Activated CD4-positive, alpha-beta memory T cell treated with anti-CD3 and anti-CD28 coated beads for 36 hours (primary cell): ENCODE measurements around the gene ZSWIM7. TPM values are rescaled to one million over a fixed set of nuclear protein-coding genes. Genes with fewer than 3 reads are reported as not detected.
"Not testable (repeated sequence)": the region's sequence is repeated elsewhere in the genome, so short reads cannot be mapped to it uniquely, and the experiment has no call there.

Experiments
- CTCF ChIA-PET: fragments of 350-600 bp; sonication (Branson Sonifier 250); formaldehyde crosslinking; loops from one replicate; lab custom pipeline; 2021; ENCODE audit warnings: antibody characterized with exemption, inconsistent platforms; lab: Charles Lee
- POLR2A ChIA-PET: fragments of 350-600 bp; sonication (Branson Sonifier 250); formaldehyde crosslinking; loops from one replicate; lab custom pipeline; 2021; ENCODE audit warnings: antibody characterized with exemption; lab: Charles Lee
- DNase-seq: peaks from one replicate; pipeline ENCODE4 v3.0.0-alpha.2; 2020
- H3K27ac Mint-ChIP-seq: one replicate; pipeline ENCODE4 v1.8.0; 2021; ENCODE audit warnings: mixed read lengths
- H3K27me3 Mint-ChIP-seq: one replicate; pipeline ENCODE4 v1.8.0; 2021; ENCODE audit warnings: mixed read lengths
- H3K36me3 Mint-ChIP-seq: one replicate; pipeline ENCODE4 v1.8.0; 2021; ENCODE audit warnings: mixed read lengths
- H3K4me1 Mint-ChIP-seq: one replicate; pipeline ENCODE4 v1.8.0; 2021; ENCODE audit warnings: low read depth, mixed read lengths
- H3K4me3 Mint-ChIP-seq: one replicate; pipeline ENCODE4 v1.8.0; 2021; ENCODE audit warnings: mild to moderate bottlenecking, mixed read lengths
- H3K9me3 Mint-ChIP-seq: one replicate; pipeline ENCODE4 v1.8.0; 2021; ENCODE audit warnings: mixed read lengths
- intact Hi-C: fragments of 100-400 bp; cut with micrococcal nuclease; formaldehyde crosslinking; loops from one replicate; pipeline ENCODE4 v1.15.1; 2023
- total RNA-seq, 2 experiments: library from RNA; stranded (reverse); gene quantifications; one replicate each; pipeline ENCODE4 v1.2.3, GENCODE V29; 2021

The ZSWIM7 gene
- total RNA-seq, 2 experiments from 2014 or later: 11.2 to 12.0 TPM

DNA sequence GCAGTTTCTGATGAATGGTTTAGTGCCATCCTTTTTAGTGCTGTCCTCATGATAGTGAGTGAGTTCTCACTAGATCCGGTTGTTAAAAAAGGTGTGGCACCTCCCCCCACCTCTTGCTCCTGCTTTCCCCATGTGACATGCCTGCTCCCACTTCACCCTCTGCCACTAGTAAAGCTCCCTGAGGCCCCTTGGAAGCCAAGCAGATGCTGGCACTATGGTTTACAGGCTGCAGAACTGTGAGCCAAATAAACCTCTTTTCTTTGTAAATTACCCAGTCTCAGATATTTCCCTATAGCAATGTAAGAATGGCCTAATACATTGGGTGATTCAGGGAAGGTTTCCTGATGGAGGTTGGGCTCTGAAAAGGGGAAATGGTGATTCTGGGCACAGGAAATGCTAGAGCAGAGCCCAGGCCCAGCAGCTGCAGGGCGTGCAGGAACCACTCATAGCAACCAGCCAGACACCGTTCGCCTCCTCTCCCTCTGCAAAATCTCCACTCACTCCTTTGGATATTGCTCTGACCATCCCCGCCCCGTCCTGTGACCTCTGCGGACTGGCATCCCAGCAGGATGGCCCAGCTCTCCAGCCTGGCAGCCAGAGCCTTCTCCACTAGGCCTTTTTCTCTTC, 57.2 kb downstream of the ZSWIM7 start:
- H3K9me3 Mint-ChIP-seq: no peaks in the 10 kb centered on the region
- peaks cover 9% of the 10 kb centered on the region for H3K4me1 Mint-ChIP-seq
- no peak overlapping the region for H3K4me3 Mint-ChIP-seq
- peaks cover 36% of the 10 kb centered on the region for H3K27me3 Mint-ChIP-seq
- DNase-seq: no peak
- intact Hi-C loops: no loop called here
- H3K36me3 Mint-ChIP-seq: no peaks in the 10 kb centered on the region
- H3K27ac Mint-ChIP-seq: no peak overlapping the region
- ChIA-PET POLR2A (no interaction called here), CTCF (no interaction called here)

DNA sequence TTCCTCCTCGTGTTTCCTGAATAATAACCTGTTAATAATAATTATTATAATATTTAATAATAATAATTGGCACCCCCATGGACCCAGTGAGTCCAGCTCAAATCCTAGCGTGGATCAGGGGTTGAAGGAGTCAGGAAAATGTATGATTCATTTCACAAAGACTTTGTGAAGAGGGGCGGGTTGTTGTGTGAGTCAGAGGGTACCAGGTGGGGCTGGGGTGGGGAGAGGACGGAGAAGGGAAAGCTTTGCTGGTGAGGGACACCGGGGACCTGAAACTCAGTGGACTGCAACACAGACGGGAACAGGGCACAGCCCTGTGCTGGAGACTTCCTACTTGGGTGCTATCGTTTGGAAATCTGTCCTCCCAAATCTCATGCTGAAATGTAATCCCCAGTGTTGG, 57.7 kb downstream of the ZSWIM7 start:
- no peak for DNase-seq
- Mint-ChIP-seq H3K27me3 (peaks cover 32% of the 10 kb centered on the region), H3K4me1 (peaks cover 9% of the 10 kb centered on the region), H3K36me3 (no peaks in the 10 kb centered on the region), H3K4me3 (no peak overlapping the region), H3K9me3 (no peaks in the 10 kb centered on the region), H3K27ac (no peak overlapping the region)
- CTCF ChIA-PET: no interaction called here
- intact Hi-C loops: no loop called here
- POLR2A ChIA-PET: no interaction called here

DNA sequence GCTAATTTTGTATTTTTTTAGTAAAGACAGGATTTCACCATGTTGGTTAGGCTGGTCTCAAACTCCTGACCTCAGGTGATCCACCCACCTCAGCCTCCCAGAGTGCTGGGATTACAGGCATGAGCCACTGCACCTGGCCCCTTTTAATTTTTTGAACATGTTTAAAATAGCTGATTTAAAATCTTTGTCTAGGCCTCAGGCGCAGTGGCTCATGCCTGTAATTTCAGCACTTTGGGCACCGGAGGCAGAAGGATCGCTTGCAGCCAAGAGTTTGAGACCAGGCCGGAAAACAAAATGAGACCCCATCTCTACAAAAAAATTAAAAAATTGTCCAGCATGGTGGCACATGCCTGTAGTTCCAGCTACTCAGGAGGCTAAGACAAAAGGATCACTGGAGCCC, 63.0 kb downstream of the ZSWIM7 start:
- H3K9me3 Mint-ChIP-seq, H3K27me3 Mint-ChIP-seq, H3K4me1 Mint-ChIP-seq, H3K4me3 Mint-ChIP-seq, POLR2A ChIA-PET, intact Hi-C loops, DNase-seq, H3K36me3 Mint-ChIP-seq, H3K27ac Mint-ChIP-seq, CTCF ChIA-PET: not testable (repeated sequence)

DNA sequence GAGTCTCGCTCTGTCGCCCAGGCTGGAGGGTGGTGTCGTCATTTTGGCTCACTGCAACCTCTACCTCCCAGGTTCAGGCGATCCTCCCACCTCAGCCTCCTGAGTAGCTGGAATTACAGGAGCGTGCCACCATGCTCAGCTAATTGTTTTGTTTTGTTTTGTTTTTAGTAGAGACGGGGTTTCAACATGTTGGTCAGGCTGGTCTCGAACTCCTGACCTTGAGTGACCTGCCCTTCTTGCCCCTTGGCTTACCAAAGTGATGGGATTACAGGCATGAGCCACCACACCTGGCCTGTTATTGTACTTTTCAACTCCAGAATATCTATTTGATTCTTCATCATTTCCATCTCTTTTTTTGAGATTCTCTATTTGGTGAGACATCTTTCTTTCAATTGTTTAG, 63.6 kb downstream of the ZSWIM7 start:
- CTCF ChIA-PET: no interaction called here
- POLR2A ChIA-PET: no interaction called here

DNA sequence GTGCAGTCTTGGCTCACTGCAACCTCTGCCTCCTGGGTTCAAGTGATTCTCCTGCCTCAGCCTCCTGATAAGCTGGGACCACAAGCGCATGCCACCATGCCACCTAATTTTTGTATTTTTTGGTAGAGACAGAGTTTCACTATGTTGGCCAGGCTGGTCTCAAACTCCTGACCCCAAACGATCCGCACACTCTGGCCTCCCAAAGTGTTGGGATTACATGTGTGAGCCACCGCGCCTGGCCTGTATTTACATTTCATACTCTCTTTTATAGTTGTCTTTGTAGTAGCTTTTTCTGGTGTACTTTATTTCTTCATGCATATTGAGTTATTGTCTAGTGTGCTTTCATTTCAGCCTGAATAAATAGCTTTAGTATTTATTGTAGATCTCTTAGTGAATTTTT, 64.6 kb downstream of the ZSWIM7 start:
- no peaks in the 10 kb centered on the region for H3K9me3 Mint-ChIP-seq
- POLR2A ChIA-PET: no interaction called here
- no peak overlapping the region for H3K27ac Mint-ChIP-seq
- no peak for DNase-seq
- no peak overlapping the region for H3K4me3 Mint-ChIP-seq
- no peaks in the 10 kb centered on the region for H3K4me1 Mint-ChIP-seq
- intact Hi-C loops: no loop called here
- peaks cover 5% of the 10 kb centered on the region for H3K27me3 Mint-ChIP-seq
- CTCF ChIA-PET: no interaction called here
- H3K36me3 Mint-ChIP-seq: no peaks in the 10 kb centered on the region

More for the DNA sequence above, 63.6 kb downstream of the ZSWIM7 start:
- H3K4me3 Mint-ChIP-seq: no peak overlapping the region
- DNase-seq: no peak
- H3K36me3 Mint-ChIP-seq: no peaks in the 10 kb centered on the region
- H3K4me1 Mint-ChIP-seq: no peaks in the 10 kb centered on the region
- H3K27me3 Mint-ChIP-seq: peaks cover 5% of the 10 kb centered on the region
- no peak overlapping the region for H3K27ac Mint-ChIP-seq
- intact Hi-C loops: no loop called here
- H3K9me3 Mint-ChIP-seq: no peaks in the 10 kb centered on the region

DNA sequence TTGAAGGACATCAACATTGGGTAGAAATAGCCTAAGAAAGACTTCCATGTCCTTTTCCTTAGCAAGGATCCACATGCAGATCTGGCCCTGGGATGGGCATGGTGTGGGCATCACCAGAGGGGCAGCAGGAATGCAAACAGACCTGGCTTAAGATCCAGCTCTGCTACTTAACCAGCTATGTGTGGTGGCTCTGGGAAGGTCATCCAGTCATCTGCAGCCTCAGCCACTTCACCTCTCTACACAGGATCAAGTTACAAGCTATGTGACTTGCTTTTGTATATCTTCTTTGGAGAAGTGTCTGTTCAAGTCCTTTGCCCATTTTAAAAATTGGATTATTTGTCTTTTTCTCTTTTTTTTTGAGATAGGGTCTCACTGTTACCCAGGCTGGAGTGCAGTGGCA, 68.1 kb downstream of the ZSWIM7 start:
- no peak overlapping the region for H3K4me3 Mint-ChIP-seq
- ChIA-PET POLR2A (no interaction called here), CTCF (interaction anchor here (0.7 kb wide), 1 partner anchor 92 kb away, joined by 6 read pairs; no protein-coding TSS in a partner anchor)
- no peaks in the 10 kb centered on the region for H3K4me1 Mint-ChIP-seq
- peaks cover 20% of the 10 kb centered on the region for H3K27me3 Mint-ChIP-seq
- no peak overlapping the region for H3K27ac Mint-ChIP-seq
- intact Hi-C loops: no loop called here
- no peak for DNase-seq
- H3K36me3 Mint-ChIP-seq: no peaks in the 10 kb centered on the region
- H3K9me3 Mint-ChIP-seq: no peaks in the 10 kb centered on the region

DNA sequence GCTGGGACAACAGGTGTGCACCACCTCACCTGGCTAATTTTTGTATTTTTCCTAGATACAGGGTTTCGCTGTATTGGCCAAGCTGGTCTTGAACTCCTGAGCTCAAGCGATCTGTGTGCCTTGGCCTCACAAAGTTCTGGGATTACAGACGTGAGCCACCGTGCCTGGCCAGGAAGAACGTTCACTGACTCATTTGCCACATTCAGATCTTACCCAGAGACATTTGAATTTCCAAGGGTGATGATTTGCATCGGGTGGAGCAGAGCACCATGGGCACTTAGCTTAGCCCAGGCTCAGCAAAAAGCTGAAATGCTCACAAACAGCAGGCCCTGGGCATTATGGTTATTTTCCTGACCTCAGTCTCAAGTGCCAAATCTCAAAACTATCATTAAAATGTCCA, 69.1 kb downstream of the ZSWIM7 start:
- intact Hi-C loops: no loop called here
- no peak overlapping the region for H3K27ac Mint-ChIP-seq
- CTCF ChIA-PET: no interaction called here

DNA sequence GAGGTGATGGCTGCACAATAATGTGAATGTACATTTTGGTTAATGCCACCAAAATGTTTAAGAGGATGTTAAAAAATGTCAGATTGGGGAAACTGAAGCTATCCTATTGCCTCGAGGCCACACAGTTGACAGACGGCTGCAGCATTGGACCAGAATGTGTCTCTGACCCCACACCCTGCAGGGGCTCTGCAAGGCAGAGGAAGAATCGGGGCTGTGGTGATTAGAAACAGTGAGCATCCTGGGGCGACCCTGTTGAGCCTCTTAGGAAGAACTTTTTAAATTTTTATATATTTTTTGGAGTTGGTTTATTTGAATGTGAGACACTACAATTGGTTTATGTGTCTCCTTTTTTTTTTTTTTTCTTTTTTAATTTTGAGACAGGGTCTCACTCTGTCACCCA, 69.6 kb downstream of the ZSWIM7 start:
- H3K27ac Mint-ChIP-seq: no peak overlapping the region
- ChIA-PET POLR2A (no interaction called here), CTCF (no interaction called here)
- H3K9me3 Mint-ChIP-seq: no peaks in the 10 kb centered on the region
- H3K27me3 Mint-ChIP-seq: peaks cover 27% of the 10 kb centered on the region
- intact Hi-C loops: no loop called here
- no peaks in the 10 kb centered on the region for H3K36me3 Mint-ChIP-seq
- H3K4me3 Mint-ChIP-seq: no peak overlapping the region
- DNase-seq: no peak
- H3K4me1 Mint-ChIP-seq: no peaks in the 10 kb centered on the region

More for the DNA sequence above, 69.1 kb downstream of the ZSWIM7 start:
- POLR2A ChIA-PET: no interaction called here
- H3K4me1 Mint-ChIP-seq: no peaks in the 10 kb centered on the region
- no peak overlapping the region for H3K4me3 Mint-ChIP-seq
- H3K9me3 Mint-ChIP-seq: no peaks in the 10 kb centered on the region
- no peaks in the 10 kb centered on the region for H3K36me3 Mint-ChIP-seq
- peaks cover 26% of the 10 kb centered on the region for H3K27me3 Mint-ChIP-seq
- no peak for DNase-seq

DNA sequence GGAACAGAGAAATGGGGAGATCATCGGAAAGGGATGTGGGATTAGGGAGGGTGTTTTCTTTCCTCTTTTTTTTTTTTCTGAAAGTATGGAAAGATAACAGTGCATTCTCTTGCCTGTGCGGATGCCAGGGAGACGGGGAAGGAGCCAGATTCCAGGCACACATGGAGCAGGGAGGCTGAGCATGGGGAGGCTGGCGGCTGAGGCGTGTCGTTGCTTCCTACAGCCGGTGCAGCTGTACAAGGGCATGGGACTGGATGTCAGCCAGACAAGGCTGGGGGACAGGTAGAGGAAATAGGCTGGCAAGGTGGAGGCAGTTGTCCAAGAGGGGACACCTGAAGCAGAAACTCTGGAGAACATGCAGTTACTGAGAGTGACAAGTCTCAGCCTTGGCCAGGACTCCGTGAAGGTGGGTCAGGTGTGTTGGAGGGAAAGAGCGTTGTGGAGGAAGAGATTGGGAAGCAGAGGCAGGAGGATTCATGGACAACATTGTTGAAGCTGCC, 71.2 kb downstream of the ZSWIM7 start:
- H3K9me3 Mint-ChIP-seq: no peaks in the 10 kb centered on the region
- H3K27me3 Mint-ChIP-seq: peaks cover 27% of the 10 kb centered on the region
- ChIA-PET POLR2A (no interaction called here), CTCF (no interaction called here)
- intact Hi-C loops: no loop called here
- no peaks in the 10 kb centered on the region for H3K4me1 Mint-ChIP-seq
- no peaks in the 10 kb centered on the region for H3K36me3 Mint-ChIP-seq
- no peak overlapping the region for H3K4me3 Mint-ChIP-seq
- no peak for DNase-seq
- no peak overlapping the region for H3K27ac Mint-ChIP-seq

Other genes starting within 250 kb of the ZSWIM7 start
- gene ADORA2B, start 54.6 kb downstream of the ZSWIM7 start, total RNA-seq: under 1 TPM; 0.24 to 0.27 TPM
- 10 to 100 TPM; 21.0 to 22.6 TPM for gene TTC19, start 120 bp upstream of the ZSWIM7 start, total RNA-seq
- gene NCOR1, start 215.8 kb upstream of the ZSWIM7 start, total RNA-seq: 100 to 1,000 TPM; 104 to 112 TPM
- gene PIGL, start 217.5 kb upstream of the ZSWIM7 start, total RNA-seq: 10 to 100 TPM; 31.6 to 33.7 TPM